Left colon (tissue), 2 donors: ENCODE results near the gene ANXA10. TPM values are rescaled to one million over a fixed set of nuclear protein-coding genes. Genes with fewer than 3 reads are reported as not detected.

Source experiments
- ATAC-seq: fragments of 200-7000 bp; cut with Tn5 transposase; one replicate; pipeline ENCODE4 v1.9.1; 2020; ENCODE audit warnings: mild to moderate bottlenecking, moderate library complexity
- DNase-seq, 2 donors: peaks; one replicate each; pipeline ENCODE4 v3.0.0-alpha.2; 2020
- intact Hi-C, 2 donors: fragments of 100-400 bp; cut with DNase I in 1 of 2; cut with micrococcal nuclease in 1 of 2; formaldehyde crosslinking; loops; one replicate each; pipeline versions ENCODE4 v1.11.2 to v1.14.0; 2022; cut with DNase I, micrococcal nuclease
- long read RNA-seq: library from polyadenylated mRNA; unstranded; transcript quantifications from one replicate; pipeline ENCODE4 v2.0.0, GENCODE V29; 2021
- total RNA-seq, 2 donors: library from RNA; stranded (reverse); fragmentation: NEBNext Ultra II Directional; extraction: Animal tissue kit (Norgen Biotek cat#: 25700); gene quantifications; one replicate each; pipeline ENCODE4 v1.2.1, GENCODE V29; 2021
- donor health status: DM: no; HTN: no; CAD: no.
- donor health status: DM: yes; HTN: yes; CAD: no.

The ANXA10 gene, protein sequence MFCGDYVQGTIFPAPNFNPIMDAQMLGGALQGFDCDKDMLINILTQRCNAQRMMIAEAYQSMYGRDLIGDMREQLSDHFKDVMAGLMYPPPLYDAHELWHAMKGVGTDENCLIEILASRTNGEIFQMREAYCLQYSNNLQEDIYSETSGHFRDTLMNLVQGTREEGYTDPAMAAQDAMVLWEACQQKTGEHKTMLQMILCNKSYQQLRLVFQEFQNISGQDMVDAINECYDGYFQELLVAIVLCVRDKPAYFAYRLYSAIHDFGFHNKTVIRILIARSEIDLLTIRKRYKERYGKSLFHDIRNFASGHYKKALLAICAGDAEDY
- under 1 TPM in 1 of 2 donors, not detected in 1; 0.67 TPM for total RNA-seq
- long read RNA-seq, partial matches to known transcripts: 0 of 1 reads
- long read RNA-seq, other reads (novel, unspliced or antisense): 0 of 1 reads

DNA sequence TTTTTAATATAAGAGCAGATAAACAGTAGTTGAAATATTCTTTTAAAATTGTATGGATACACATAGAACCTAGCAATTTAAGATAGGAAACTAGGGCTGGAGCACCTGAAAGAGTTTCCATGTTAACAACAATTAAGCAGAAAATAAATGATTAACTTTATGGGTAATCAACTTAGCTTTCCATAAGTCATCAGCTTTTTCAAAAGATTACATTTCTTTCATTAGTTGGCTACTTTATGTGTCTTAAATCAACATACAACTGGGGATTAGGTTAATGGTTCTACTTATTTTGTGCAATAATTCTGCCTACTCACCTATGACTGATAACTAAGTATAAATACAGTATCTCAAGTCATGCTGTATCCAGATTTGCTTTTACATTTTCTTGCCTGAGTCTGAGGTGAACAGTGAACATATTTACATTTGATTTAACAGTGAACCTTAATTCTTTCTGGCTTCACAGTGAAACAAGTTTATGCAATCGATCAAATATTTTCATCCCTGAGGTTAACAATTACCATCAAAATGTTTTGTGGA lies at the start of gene ANXA10:
ANXA10 (plus strand) TSS at position 362 of the 537 bp plus-strand sequence; CDS start at position 526, 164 bp downstream.
- intact Hi-C loops: no loop called here
- ATAC-seq (no peak), DNase-seq (no peak)

DNA sequence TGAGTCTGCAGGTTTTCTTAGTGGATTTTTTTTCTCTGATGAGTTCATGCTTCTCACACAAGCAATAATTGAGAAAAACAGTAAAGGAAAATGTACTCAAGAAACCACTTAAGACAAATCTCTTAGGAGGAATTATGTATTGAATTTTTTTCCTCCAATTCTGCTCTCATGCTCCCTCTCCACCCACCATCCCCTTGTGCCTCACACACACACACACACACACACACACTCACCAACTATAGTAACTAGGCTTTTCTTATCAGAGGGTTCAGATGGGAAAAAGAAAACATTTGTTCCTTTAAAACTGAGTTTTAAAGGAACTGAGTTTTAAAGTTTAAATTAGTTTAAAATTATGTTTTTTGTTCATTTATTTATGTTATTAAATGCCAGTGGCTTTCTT lies 47.0 kb upstream of the ANXA10 start:
- ATAC-seq (no peak), DNase-seq (no peak)
- intact Hi-C loops: no loop called here

DNA sequence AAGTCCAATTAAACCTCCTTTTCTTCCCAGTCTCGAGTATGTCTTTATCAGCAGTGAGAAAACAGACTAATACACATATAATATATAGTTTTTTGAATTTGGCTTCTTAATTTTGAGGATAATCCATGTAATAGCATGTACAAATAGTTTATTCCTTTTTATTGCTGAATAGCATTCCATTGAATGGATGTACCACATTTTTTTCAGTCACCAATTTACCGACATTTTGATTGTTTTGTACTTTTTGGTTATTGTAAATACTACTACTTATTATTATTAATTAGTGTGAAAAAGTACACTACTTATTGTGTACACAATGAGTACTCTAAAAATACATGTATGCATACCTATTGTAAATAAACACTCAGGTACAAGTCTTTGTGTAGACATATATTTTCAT lies 42.3 kb upstream of the ANXA10 start:
- DNase-seq: no peak

DNA sequence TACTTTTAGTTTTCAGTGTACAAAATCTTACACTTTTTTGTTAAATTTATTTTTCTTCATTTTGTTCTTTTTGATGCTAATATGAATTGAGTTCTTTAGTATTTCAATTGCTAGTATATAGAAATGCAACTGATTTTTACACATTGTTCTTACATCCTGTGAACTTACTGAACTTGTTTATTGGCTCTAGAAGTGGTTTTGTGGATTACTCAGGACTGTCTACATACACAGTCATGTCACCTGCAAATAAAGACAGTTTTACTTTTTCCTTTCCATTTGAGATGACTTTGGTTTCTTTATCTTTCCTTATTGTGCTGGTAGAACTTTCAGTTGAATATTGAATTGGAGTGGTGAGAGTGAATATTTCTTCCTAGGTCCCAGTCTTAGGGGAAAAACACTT lies 40.8 kb upstream of the ANXA10 start:
- no peak for ATAC-seq
- DNase-seq: no peak

More for the DNA sequence above, 42.3 kb upstream of the ANXA10 start:
- intact Hi-C loops: no loop called here
- no peak for ATAC-seq

DNA sequence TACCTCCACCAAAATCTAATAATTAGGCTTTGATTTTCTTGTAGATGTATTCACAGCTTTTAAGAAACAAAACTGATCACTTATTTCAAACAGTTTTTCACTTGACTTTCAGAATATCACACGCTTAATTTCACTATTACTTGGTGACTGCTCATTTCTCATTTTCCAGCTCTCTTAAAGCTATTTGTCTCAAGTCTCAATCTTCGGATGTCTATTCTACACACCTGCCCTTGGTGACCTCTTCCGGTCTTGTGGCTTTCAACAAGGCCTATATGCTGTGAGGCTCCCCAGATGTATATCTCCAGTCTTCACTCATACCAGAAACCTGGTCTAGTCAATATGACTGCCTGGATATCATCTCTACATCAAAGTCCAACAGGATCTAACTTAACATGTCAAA lies 34.9 kb upstream of the ANXA10 start:
- intact Hi-C loops: no loop called here
- DNase-seq: no peak
- ATAC-seq: no peak

More for the DNA sequence above, 40.8 kb upstream of the ANXA10 start:
- intact Hi-C loops: no loop called here

DNA sequence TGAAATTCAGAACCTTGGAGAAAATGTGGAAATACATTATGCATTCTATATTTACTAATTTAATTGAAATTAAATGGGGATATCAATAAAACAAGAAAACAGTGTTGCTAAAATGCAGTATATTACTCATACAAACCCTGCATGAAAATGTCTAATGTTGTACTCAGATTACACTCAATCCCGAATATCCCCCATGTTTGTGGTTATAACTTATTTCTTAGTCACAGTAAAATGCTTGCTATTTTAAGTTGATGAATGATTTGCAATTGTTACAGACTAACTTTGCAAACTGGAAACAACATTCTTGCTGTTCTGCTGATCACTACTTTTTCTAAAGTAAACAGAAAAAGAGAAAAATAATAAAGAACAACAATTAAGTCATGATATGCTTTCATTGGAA lies 33.1 kb upstream of the ANXA10 start:
- ATAC-seq (no peak), DNase-seq (no peak)
- intact Hi-C loops: no loop called here

DNA sequence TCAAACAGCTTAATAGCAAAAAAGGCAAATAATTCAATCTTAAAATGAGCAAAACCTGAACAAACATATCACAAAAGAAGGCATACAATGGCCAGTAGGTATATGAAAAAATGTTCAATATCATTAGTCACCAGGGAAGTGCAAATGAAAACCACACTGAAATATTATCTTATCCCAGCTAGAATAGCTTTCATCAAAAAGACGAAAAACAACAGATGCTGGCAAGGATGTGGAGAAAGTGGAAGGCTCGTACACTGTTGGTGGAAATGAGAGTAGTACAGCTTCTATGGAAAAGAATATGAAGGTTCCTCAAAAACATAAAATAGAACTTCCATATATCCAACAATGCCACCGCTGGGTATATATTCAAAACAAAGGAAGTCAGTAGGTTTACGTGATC lies 29.3 kb upstream of the ANXA10 start:
- intact Hi-C loops: no loop called here
- ATAC-seq (no peak), DNase-seq (no peak)

DNA sequence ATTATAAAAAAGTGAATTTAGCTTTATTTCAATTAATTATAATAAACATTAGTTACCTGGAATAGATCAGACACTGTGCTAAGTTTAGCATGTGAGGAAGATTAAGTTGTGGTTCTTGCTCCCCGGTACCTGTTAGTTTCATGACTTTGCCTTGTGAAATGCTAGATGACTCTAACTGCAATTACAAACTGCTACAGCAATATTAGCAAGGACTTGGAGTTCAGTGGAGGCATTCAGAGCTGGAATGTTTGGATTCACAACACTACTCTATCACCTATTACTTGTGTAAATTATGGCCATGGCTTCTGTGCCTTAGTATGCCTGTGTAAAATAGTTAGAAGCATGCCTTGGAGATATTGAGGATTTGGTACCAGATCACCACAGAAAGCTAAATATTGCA lies 21.4 kb upstream of the ANXA10 start:
- intact Hi-C loops: no loop called here
- ATAC-seq (no peak), DNase-seq (no peak)

DNA sequence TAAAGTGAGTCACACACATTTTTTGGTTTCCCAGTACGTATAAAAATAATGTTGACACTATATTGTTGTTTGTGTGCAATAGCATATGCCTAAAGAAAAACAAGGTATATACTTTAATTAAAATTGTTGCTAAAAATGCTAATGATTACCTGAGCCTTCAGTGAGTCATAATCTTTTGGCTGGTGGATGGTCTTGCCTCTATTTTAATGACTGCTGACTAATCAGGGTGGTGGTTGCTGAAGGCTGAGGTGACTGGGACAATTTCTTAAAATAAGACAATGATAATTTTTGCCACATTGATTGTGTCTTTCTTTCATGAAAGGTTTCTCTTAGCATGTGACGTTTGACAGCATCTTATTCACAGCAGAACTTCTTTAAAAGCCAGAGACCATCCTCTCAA lies 21.0 kb upstream of the ANXA10 start:
- no peak for ATAC-seq

DNA sequence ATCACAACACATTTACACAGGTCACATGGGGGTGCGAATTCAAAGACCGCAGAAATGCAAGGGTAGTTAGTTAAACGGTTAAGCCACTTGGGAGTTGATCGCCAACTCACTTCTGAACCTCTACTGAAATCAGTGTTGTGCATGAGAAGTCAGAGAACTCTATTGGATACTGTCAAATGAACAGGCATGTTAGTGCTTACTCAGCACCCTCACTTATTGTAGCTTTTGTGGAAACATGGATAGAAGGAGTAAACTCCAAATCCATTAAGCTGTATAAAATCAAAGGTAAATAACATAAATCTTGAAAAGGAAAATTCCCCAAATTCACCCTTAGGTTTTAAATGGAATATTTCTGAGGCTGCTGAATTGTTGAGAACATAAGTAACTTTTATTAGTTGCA lies 17.5 kb upstream of the ANXA10 start:
- ATAC-seq (no peak), DNase-seq (no peak)
- intact Hi-C loops: no loop called here

More for the DNA sequence above, 21.0 kb upstream of the ANXA10 start:
- no peak for DNase-seq
- intact Hi-C loops: no loop called here

DNA sequence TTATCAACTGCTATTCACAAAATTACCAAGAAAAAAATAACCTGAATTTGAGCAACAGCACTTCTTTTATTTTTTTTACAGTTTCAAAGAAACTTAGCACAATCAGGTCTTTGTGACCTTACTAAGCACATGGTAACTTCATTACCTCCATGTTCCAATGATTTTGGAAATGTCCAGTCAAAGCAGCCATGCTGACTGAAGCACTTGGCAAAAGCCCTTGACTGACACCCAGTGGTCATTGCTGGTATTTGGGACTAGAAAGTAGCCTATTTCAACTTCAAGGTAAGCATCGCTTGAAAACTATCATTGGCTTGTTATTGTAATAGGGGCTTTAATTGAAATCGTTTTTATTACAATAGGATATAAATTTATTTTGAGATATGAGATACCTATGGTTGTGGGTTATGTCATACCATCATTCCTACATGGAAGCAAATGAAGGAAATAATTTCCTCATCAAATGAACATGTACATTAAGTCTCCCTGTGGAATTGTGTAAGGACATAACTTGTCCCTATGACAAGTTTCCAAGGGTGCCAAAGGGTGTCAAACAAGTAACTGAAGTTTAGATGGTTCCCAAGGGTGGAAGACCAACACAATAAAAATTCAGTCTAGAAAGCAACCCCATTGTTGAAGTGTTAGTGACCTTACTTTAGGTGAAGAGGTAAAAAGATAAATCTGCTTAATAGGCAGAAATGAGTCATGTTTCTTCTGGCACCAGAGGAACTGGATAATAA lies 15.2 kb upstream of the ANXA10 start:
- intact Hi-C loops: no loop called here
- no peak for ATAC-seq
- peak in 1 of 2 donors; percentile 43 for DNase-seq

DNA sequence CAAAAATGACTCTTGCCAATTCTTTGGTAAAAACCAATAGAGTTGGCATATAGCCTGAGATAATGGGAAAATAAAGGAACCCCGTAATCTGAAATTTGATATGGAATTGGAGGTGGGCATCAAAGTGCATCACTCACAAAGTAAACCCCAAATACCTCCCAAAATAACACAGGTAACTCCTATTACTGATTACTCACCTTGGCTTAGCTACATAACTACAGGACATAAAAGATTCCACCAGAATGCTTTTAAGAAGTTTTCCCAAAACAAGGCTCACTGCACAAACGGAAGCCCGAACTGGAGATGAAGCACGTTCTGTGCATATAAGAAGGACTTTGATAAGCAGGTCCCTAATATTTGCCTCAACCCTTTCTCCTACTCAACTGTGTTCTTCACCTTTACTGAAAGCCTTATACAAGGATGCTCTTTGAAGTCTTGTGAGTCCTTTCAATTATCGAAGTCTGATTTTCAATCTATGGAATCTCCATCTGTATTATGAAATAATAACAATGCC lies 14.6 kb upstream of the ANXA10 start:
- no peak for ATAC-seq
- DNase-seq: no peak
- intact Hi-C loops: no loop called here

DNA sequence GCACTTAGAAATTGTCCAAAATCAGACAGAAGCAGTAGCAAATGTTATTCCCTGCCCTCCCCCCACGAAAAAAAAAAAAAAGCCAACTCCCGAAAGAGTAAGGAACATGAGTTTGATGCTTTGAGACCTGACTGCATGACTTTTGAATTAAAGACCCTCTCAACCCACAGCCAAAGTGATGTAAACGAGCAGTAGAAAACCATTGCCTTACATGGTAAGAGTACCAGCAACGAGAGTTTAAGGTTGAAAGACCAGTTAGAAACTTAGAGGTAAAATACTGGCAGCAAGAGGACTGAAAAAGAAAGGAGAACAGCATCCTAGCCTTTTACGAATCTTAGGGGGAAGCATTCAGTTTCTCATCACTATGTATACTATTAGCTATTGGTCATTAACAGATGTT lies 10.0 kb upstream of the ANXA10 start:
- DNase-seq (no peak), ATAC-seq (no peak)
- intact Hi-C loops: no loop called here

DNA sequence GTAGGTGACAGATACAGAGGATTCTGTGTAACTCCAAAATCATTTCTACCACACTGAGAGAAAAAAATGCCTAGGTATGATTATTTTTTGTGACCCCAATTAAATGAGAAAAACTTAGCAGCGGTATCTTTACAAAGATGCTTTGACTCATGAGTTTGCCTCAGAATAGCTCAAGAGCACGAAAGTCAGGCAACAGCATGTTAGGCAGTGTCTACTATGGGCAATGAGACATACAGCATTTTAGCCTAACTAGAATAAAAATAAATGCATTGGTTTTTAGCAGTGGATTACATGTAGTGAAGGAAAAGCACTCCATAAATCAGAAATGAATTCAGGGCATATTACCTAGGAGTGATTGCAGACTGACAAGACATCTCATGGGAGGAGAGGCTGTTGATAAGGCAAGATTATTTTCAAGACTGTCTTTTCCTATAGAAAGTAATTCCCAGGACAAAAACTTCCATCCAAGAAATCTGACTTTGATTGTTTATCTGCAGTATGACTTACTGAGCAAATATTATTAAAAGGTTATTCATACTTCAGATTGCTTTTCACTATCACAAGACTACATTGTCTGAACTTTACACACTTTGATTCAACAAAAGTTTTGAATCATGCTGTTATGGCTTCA lies 3.6 kb downstream of the ANXA10 start:
- intact Hi-C loops: no loop called here
- DNase-seq (no peak), ATAC-seq (no peak)

DNA sequence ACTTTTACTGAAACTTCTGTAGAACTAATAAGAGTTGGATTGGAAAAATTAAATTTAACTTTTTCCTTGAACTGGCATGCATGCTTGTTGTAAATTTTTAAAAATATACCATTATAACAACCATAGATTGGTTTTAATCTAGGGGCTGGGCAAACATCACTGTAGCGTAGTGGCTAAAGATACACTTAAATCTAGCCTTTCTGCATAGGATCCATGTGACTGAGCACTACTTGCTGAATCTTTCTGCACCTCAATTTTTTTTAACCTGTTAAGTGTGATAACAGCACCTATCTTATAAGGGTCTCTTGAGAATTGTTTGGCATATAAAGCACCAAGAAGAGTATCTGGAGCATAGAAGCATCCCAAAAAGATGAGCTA lies 4.1 kb downstream of the ANXA10 start:
- DNase-seq (no peak), ATAC-seq (no peak)
- intact Hi-C loops: no loop called here

DNA sequence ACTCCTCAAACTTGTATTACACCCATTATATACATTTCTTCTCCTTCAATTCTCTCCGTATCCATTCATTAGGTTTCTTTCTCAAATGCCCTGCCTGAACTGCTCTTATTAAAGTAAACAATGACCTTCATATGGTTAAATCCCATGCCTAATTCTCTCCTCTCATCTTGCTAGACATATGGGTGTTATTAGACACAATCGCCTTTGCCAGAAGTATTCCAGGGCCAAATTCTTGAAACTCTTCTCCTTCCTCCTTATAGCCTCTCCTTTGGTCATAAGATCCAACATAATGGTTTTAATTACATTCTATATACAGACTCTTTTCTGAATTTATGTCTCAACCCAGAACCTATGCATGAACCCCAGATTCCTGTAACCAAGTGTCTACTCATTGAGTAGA lies 4.8 kb downstream of the ANXA10 start:
- ATAC-seq: no peak
- intact Hi-C loops: no loop called here
- DNase-seq: no peak

DNA sequence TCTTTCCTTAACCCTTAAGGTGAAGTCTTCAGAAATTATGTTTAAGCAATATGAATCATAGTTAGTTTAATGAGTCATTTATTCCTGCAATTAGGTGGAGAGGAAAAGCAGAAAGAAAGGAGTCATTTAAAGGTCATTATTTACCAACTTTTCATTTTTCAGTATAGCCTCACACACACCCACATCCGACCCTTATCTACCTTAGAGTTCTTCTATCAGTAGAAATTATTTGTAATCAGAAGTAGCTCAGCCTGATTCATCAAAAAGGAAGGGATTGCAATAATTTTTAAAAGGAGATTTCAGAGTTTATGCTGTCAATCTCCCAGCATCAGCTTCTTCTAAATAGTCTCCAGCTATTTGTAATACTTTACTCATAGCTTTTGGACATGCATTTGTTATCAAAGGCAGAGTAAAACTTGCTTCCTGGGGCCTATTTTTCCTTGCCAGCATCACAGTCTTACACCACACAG lies 5.9 kb downstream of the ANXA10 start:
- DNase-seq (no peak), ATAC-seq (no peak)
- intact Hi-C loops: no loop called here

DNA sequence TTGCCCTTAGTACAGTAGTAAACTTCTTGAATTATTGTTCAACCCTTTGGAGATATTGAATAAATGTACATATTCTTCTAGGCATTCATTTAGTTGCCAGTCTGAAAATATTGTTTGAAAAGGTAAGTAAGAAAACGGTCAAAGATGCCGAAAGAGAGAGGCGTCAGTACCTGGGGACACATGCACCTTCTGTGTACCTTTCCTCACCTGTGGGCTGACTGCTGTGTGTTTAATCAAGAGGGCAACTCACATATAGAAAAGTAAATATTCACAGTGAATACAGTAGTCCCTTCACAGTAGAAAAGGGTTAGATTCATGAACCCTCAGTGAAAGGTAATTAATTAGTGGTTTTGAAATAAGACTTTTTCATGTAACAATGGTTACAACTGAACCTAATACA lies 6.9 kb downstream of the ANXA10 start:
- ATAC-seq (no peak), DNase-seq (no peak)
- intact Hi-C loops: no loop called here

DNA sequence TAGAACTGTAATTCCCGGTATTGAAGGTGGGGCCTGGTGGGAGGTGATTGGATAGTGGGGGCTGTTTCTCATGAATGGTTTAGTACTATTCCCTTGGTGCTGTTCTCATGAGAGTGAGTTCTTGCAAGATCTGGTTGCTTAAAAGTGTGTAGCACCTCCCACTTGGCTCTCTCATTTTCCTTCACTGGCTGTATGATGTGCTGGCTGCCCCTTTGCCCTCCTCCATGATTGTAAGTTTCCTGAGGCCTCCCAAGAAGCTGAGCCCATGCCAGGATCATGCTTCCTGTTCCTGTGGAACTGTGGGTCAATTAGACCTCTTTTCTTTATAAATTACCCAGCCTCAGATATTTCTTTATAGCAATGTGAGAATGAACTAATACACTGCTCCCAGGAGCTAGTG lies 8.7 kb downstream of the ANXA10 start:
- DNase-seq (no peak), ATAC-seq (no peak)
- intact Hi-C loops: no loop called here
